Stimulated activated CD4-positive, alpha-beta T cell treated with anti-CD3 and anti-CD28 coated beads, Interleukin-4, amount 100 ng/mL, for 4 hours (primary cell): ENCODE results near the gene TRPM2.

Experiments
- DNase-seq, 2 experiments: peaks; one replicate each; pipeline ENCODE4 v3.0.0-alpha.2; 2020

TRPM2 gene

GRCh38 chr21:44322621-44323325 is 30.6 kb upstream of the TRPM2 start:
- DNase-seq: no peak

DNA sequence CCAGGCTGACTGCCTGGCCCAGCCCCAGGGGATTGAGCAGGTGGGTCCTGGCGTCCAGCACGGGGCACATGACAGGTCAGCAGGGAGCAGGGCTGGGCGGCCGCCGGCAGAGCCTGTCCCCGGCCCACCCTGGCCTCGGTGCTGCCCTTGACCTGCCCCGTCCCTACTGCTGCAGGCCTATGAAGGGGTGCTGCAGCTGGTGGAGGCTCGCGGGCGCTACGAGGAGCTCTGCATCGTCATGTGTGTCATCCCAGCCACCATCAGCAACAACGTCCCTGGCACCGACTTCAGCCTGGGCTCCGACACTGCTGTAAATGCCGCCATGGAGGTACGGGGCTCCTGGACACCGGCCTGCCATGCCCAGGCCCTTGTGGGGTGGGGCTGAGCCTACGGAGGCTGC is 29.8 kb upstream of the TRPM2 start:
- DNase-seq: no peak

DNA sequence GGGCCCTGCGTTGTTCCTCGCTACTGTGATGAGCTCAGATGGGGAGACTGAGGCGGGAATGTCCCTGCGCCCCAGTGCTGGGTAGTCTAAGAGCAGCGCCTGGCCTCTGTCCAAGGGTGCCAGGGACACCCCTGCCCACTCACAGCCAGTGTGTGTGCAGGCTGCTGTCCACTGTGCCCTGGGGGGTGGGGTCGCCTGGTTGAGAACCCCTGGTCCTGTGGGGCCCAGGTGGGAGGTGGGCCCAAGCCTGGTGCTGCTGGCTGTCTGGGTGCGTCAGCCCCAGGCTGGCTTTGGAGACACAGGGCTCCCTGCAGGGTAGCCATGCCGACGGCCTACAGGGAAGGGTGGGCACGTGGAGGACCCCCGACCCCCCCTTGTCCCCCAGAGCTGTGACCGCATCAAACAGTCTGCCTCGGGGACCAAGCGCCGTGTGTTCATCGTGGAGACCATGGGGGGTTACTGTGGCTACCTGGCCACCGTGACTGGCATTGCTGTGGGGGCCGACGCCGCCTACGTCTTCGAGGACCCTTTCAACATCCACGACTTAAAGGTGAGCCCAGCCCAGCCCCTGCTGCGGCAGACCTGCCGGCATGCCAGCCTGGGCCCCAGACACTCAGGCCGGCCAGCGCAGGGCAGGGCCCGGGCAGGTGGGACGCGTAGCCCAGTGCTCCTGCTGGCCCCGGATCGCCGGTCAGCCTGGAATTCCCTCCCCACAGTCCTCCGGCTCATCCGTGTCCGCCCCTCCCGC is 29.1 kb upstream of the TRPM2 start:
- no peak for DNase-seq

GRCh38 chr21:44324854-44325107 is 28.6 kb upstream of the TRPM2 start:
- DNase-seq: no peak

DNA sequence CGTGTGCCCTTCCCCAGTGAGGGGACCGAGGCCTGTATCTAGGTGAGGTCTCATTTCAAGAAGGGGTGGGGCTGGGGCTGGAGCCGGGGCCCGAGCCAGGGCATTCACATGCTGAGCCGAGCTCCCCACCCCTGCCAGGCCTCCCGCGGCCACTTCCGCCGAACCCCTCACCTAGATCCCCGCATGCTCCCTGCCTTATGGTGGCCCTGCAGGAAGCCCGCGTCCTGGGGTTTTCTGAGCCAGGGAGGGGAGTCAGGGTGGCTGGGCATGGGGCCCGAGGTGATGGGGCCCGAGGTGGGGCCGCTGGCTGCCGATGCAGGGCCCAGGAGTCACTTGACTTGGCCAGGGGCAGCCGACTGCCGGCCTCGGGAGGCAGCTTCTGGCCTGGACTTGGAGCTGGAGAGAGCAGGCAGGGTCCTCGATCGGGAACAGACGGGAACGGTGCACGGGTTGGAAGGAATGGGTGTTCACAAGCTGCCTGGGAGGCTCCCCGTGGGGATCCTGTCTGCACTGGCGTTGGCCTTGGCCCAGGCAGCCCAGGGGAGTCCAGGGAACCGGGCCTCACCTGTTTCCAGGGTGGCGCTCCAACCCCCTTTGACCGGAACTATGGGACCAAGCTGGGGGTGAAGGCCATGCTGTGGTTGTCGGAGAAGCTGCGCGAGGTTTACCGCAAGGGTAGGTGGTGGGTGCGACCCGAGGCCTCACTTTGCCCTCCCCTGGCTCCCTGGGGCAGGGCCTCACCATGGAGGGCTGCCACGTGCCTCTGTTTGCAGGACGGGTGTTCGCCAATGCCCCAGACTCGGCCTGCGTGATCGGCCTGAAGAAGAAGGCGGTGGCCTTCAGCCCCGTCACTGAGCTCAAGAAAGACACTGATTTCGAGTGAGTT is 27.8 kb upstream of the TRPM2 start:
- no peak for DNase-seq

DNA sequence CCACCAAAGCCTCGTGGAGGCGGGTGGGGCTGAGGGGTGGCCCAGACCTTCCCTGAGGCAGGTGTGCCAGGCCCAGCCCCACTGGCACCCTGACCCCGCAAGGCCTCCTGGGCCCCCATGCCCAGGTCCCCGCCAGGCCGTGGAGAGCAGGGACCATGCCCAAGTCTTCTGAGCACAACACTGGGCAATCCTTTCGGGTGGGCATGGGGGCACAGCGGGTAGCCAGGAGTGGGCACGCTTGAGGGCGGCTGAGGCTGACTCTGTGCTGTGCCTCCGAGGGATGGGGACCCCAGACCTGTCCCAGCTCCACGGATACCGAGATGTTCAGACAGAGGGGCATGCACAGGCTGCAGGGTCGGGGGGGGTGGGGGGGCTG is 27.2 kb upstream of the TRPM2 start:
- DNase-seq: no peak

GRCh38 chr21:44326716-44327602 is 26.5 kb upstream of the TRPM2 start:
- no peak for DNase-seq

- DNase-seq: no peak
Observed at GRCh38 chr21:44327603-44327974, 25.8 kb upstream of the TRPM2 start.

DNA sequence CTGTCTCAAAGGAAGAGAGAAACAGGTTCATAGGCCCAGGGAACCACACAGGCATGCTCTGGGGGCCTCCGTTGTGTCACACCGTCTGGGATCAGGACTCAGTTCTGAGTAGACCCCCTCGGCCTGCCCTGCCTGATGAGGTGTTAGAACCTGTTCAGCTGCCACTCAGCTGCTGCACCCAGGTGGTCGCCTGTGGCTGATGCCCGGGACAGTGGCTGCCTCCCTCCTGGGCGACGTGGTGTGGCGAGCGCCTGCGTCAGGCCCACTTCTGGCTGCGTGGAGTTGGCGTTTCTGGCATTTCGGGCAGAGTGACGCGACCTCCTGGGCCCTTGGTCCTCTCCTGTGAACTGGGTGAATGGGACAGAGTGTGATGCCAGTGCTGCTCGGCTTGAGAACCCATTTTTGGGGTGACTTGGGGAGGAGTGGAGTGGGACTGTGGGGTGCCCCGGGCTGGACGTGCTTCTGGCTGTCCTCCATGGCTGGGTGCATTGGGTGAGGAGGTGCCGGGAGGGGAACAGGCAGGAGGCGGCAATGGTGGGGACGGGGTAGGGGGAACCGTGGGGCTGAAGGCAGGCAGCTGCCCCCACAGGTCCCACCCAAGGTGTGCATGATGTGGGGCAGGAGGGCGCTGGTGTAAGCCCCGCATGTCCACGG is 25.1 kb upstream of the TRPM2 start:
- no peak for DNase-seq

- no peak for DNase-seq
Observed at GRCh38 chr21:44329086-44329889, 24.1 kb upstream of the TRPM2 start.

- DNase-seq: no peak
Observed at GRCh38 chr21:44329971-44330681, 23.3 kb upstream of the TRPM2 start.

DNA sequence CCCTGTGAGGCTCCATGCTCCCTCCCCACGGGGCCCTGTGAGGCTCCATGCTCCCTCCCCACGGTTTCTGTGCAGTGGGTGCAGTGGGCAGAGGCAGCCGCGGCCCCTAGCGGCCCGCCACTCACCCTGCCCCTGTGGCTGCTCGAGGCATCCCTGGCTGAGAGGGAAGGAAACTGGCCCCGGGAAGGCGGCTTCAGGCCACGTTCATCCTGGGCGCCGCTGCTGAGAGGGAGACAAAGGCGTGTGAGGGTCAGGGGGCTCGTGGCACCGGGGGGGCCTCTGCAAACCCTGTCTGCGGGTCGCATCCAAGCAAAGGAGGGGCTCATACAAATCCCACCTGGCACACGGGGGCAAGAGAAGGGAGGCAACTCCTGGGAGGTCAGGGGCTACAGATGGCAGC is 22.7 kb upstream of the TRPM2 start:
- no peak for DNase-seq

DNA sequence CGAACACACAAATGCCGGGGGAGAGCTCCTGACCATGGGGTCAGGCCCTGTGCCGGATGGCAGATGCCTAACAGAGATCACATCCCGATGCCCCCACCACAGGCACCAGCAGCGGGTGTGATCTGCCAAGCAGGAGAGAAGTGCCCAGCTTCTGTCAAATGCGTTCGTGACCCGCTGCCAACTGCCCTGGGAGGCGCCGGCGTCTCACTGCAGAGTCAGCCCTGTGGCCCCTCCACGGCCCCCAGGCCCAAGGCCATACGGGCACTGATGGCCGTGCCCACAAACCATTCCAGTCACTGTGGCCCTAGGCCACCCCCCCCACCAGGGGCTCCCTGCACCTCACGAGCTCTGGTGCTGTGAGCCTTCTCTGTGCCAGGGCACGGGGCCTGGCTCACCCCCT is 22.2 kb upstream of the TRPM2 start:
- DNase-seq: no peak

DNA sequence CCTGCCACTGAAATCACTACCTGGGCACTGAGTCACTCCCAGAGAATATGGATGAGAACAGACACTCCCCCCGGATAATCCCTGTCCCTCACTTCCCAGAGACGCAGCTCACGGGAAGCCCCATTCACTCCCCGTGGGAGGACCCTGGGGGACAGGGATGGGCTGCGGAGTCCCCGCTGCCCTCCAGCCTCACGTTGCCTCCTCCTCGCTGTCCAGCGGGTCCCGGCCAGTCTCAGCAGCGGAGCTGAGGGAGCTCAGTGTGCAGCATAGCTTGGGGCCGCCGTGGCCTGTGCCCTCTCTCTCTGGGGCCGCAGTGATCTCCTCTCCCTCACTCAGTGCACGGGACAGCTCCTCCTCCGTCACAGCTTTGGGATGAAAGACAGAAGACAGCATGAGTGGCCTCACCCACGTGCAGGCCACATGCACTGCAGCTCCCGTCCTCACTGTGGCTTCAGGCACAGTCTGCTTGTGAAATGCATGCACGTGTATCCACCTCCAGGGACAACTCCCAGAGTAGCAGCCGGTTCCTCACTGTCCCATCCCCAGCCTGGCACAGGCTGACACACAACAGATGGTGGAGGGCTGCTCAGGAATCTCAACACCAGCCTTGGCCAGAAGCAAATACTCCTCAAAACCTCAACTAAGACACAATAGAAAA is 21.6 kb upstream of the TRPM2 start:
- no peak for DNase-seq

DNA sequence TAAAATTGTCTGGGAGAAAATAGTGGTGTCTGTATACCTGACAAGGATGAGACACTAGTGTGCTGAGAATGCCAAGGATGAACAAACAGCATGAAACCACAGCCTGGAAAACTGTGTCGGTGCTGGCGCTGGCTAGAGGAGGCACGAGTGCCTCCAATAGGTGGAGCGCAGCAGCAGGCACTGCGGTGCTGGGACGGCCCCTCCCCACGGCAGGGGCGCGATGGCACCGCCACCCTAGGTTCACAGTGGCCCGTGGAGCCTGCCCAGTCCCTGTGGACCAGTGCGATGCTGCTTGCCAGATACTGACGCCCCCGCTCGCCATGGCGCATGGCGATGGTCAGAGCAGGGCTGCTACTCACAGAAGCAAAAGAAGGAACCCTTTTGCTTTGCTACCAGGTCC is 21.0 kb upstream of the TRPM2 start:
- DNase-seq: no peak

GRCh38 chr21:44332965-44333364 is 20.5 kb upstream of the TRPM2 start:
- no peak for DNase-seq

GRCh38 chr21:44333509-44334328 is 19.7 kb upstream of the TRPM2 start:
- no peak for DNase-seq

DNA sequence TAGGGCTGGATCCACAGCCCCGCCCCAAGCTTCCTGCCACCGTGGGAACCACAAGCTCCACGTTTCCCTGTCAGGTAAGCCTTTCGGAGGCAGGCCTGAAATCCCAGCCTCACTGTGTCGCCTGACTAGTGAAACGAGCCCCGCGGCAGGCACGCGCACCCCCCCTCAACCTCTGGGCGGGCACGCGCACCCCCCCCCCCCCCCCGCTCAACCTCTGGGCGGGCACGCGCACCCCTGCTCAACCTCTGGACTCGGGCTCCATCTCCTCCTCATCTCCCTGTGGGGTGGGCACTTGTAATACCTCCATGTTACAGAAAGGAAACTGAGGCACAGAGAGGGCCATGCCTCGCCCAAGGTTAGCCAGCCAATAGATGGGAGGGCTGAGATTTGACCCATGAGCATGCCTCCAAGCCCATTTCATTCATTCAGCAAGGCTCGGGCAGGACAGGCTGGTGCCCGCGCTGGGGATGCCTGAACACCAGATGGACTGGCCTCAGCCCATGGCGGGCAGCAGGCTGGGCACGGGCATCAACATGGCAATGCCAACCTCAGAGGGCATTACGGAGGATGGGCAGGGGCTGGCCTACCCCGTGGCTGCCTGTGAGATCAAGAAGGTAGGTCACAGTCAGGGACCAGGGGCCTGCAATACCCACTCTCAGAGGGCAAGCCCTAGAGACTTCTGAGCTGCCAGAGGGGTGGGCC is 18.9 kb upstream of the TRPM2 start:
- DNase-seq: no peak
